Measurements from ENCODE around the gene DEGS1.

- TF ChIP-seq CTCF (IDR thresholded peaks at IDR 0.05) (no peak), POLR2A (IDR thresholded peaks at IDR 0.05) (no peak)
Observed at GRCh38 chr1:224182057-224182865, 779 bp upstream of the DEGS1 start.
